ENCODE measurements around the gene CTSC.

CTSC gene

DNA sequence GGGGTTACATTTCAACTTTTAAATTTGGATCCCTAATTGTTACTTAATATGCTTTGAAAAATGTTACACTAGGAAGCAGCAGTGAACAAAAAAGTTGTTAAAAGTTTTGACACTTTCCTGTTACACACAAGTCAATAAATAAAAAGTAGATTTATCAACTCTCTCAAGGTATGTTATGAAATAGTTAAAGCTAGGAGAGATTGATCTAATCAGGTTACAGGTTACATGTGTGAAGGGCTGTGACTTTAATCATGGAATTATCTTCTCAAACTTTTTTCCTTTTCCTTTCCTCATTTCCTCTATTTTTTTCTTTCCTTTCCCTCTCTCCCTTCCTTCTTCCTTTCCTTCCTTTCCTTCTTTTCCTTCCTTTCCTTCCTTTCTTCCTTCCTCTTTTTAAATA, 85.3 kb downstream of the CTSC start:
- H3K9me3 ChIP-seq (ENCODE audit: control insufficient read depth, insufficient read depth, low read length): no peaks in the 10 kb centered on the region
- TF ChIP-seq EZH2phosphoT487 (IDR thresholded peaks at IDR 0.05; ENCODE audit: borderline replicate concordance, low read length) (no peak), CTCF (IDR thresholded peaks at IDR 0.05; ENCODE audit: low read depth, low read length, poor library complexity, severe bottlenecking) (no peak)

GRCh38 chr11:88250566-88251242, 86.8 kb downstream of the CTSC start:
- Histone ChIP-seq H4K20me1 (ENCODE audit: control insufficient read depth, insufficient read depth, low read depth, low read length) (no peaks in the 10 kb centered on the region), H3K79me2 (ENCODE audit: control insufficient read depth, low read length) (no peaks in the 10 kb centered on the region), H3F3A (ENCODE audit: control insufficient read depth, insufficient read depth) (no peaks in the 10 kb centered on the region), H3K4me2 (ENCODE audit: low read length) (no peak overlapping the region), H3K9me3 (ENCODE audit: control insufficient read depth, insufficient read depth, low read length) (no peaks in the 10 kb centered on the region), H3K9me2 (replicated peaks; ENCODE audit: control insufficient read depth, low read length) (no peaks in the 10 kb centered on the region), H3K27me3 (ENCODE audit: control insufficient read depth, low read length) (no peaks in the 10 kb centered on the region), H3K36me3 (ENCODE audit: control insufficient read depth, low read length) (no peaks in the 10 kb centered on the region), H3K27ac (ENCODE audit: low read depth, low read length) (no peak overlapping the region), H3K4me3 (ENCODE audit: low read length) (no peak overlapping the region), H3K4me1 (ENCODE audit: control insufficient read depth, low read length) (no peaks in the 10 kb centered on the region)
- TF ChIP-seq EZH2phosphoT487 (IDR thresholded peaks at IDR 0.05; ENCODE audit: borderline replicate concordance, low read length): no peak
- no peak for TF ChIP-seq CTCF (IDR thresholded peaks at IDR 0.05; ENCODE audit: low read depth, low read length, poor library complexity, severe bottlenecking)

More for the DNA sequence above, 85.3 kb downstream of the CTSC start:
- Histone ChIP-seq H3K4me3 (ENCODE audit: low read length) (no peak overlapping the region), H3K27me3 (ENCODE audit: control insufficient read depth, low read length) (no peaks in the 10 kb centered on the region), H3K9me2 (replicated peaks; ENCODE audit: control insufficient read depth, low read length) (no peaks in the 10 kb centered on the region), H3K4me1 (ENCODE audit: control insufficient read depth, low read length) (no peaks in the 10 kb centered on the region), H3K27ac (ENCODE audit: low read depth, low read length) (no peak overlapping the region), H3K79me2 (ENCODE audit: control insufficient read depth, low read length) (no peaks in the 10 kb centered on the region), H3F3A (ENCODE audit: control insufficient read depth, insufficient read depth) (no peaks in the 10 kb centered on the region), H3K4me2 (ENCODE audit: low read length) (no peak overlapping the region), H4K20me1 (ENCODE audit: control insufficient read depth, insufficient read depth, low read depth, low read length) (no peaks in the 10 kb centered on the region), H3K36me3 (ENCODE audit: control insufficient read depth, low read length) (no peaks in the 10 kb centered on the region)

DNA sequence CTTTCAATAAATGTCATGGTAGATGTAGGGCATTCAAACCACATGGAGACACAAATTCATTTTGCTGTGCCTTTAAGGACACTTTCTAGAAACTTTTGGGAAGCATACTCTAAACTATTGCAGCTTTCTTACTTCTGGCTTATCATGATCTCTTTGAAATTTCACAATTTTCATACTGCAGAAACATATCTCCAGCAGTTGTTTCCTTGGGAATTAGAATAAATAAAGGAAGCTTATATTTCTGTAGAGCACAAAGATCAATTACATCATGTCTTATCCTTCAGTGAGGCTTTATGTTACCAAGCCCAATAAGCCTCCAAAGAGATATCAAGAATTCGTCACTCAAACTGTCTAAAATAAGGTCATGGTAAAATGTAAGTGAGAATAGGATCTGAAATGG, 87.8 kb downstream of the CTSC start:
- no peak overlapping the region for H3K27ac ChIP-seq (ENCODE audit: low read depth, low read length)
- no peaks in the 10 kb centered on the region for H3K9me2 ChIP-seq (replicated peaks; ENCODE audit: control insufficient read depth, low read length)
- H3K4me3 ChIP-seq (ENCODE audit: low read length): no peak overlapping the region
- no peaks in the 10 kb centered on the region for H3K36me3 ChIP-seq (ENCODE audit: control insufficient read depth, low read length)
- no peak overlapping the region for H3K4me2 ChIP-seq (ENCODE audit: low read length)
- H3K27me3 ChIP-seq (ENCODE audit: control insufficient read depth, low read length): no peaks in the 10 kb centered on the region
- no peaks in the 10 kb centered on the region for H3F3A ChIP-seq (ENCODE audit: control insufficient read depth, insufficient read depth)
- H3K4me1 ChIP-seq (ENCODE audit: control insufficient read depth, low read length): no peaks in the 10 kb centered on the region
- H3K9me3 ChIP-seq (ENCODE audit: control insufficient read depth, insufficient read depth, low read length): no peaks in the 10 kb centered on the region
- H4K20me1 ChIP-seq (ENCODE audit: control insufficient read depth, insufficient read depth, low read depth, low read length): no peaks in the 10 kb centered on the region
- no peaks in the 10 kb centered on the region for H3K79me2 ChIP-seq (ENCODE audit: control insufficient read depth, low read length)
- TF ChIP-seq EZH2phosphoT487 (IDR thresholded peaks at IDR 0.05; ENCODE audit: borderline replicate concordance, low read length) (no peak), CTCF (IDR thresholded peaks at IDR 0.05; ENCODE audit: low read depth, low read length, poor library complexity, severe bottlenecking) (no peak)
